ENCODE results near the gene KDM2A.

DNA sequence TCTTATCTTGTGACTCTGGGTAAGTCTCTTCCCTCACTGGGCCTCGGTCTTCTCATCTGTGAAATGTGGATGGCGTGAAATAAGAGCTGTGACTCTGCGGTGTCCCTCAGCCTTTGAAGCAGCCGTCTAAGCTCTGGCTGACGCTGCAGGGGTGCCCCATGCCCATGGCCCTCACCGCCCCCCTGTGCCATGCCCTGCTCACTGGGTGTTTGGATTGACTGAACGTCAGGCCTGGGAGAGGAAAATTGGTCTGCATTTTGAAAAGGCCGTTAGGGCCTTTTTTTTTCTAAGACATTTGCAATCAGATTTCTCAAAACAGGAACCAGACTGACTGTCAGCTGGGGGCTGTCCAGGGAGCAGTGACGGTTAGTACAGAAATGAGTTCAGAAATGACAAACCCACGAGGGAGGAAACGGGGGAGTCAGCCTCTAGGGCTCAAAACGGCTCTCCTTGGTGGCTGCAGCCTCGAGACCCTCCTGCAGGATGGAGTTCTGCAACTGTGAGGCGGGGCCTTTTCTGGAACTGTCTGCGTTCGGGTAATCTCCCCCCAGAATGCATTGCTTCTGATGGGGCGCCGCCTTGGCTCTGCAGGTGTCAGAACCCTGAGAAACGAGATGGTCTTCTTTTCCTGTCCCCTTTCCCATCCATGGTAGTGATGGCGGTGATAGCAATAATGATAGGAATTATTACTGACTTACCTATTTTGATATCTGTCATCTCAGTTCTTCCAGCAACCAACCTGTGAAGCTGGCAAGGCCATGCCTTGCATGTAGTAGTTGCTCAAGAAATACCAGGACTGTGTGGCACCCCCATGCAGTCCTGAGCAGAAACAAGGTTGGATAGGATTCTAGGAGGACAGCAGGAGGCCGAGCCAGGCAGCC is 149.3 kb downstream of the KDM2A start:
- TF ChIP-seq CTCF (conservative IDR thresholded peaks at IDR 0.05 in 1 of 2, IDR thresholded peaks at IDR 0.05 in 1 of 2; ENCODE audit: extremely low read depth in 1 of 2, insufficient read depth in 1 of 2, low read depth in 1 of 2, low read length in 2 of 2) (no peak), EZH2 (IDR thresholded peaks at IDR 0.05; ENCODE audit: borderline replicate concordance, low read length) (no peak)
